ENCODE results near the gene MATR3. TPM values are rescaled to one million over a fixed set of nuclear protein-coding genes. Genes with fewer than 3 reads are reported as not detected.

MATR3 gene
- total and polyA plus RNA-seq, 10 of the 15 experiments (the other 5 are each of a cell fraction or from before 2014, with no cell fraction given), result 134 to 401 (median 221) TPM

- ChIA-PET SMC1A (ENCODE audit: uncharacterized antibody, unreplicated experiment) (interaction anchor here (0.6 to 1.2 kb wide), 4 partner anchors 16 to 194 kb away, joined by 3 read pairs; no protein-coding TSS in a partner anchor), CTCF (interaction anchor here (0.7 to 1.1 kb wide), 2 partner anchors 12 to 431 kb away, joined by 4 read pairs; no protein-coding TSS in a partner anchor), POLR2A (no interaction called here), RAD21 (ENCODE audit: unreplicated experiment) (no interaction called here)
- in situ Hi-C loops (cut with MboI), result loop anchor here (25.0 kb wide), 1 partner anchor 620 kb away; no protein-coding TSS in a partner anchor
- no peak overlapping the region for H3K27ac ChIP-seq (ENCODE audit: control insufficient read depth, insufficient read depth)
- no peak for ATAC-seq
- no peak for FAIRE-seq
- no peak overlapping the region for H3K4me3 ChIP-seq
- WGBS (ENCODE audit: insufficient coverage, insufficient replicate concordance, low lambda C conversion rate, missing lambda C conversion rate), result 57% methylated on average over 5 of the region's 5 CpGs
- H3K4me2 ChIP-seq (ENCODE audit: control insufficient read depth, insufficient read depth), result no peak overlapping the region
- H3K27me3 ChIP-seq (replicated peaks in 1 of 2; ENCODE audit: control insufficient read depth in 2 of 2, insufficient read depth in 2 of 2, low read length in 1 of 2), result no peaks in the 10 kb centered on the region; a peak in 1 of 4 replicates
- no peak for DNase-seq (ENCODE audit: low read depth, low spot score)
- no peak overlapping the region for H3K9ac ChIP-seq (ENCODE audit: control insufficient read depth, insufficient read depth, low read length)
- H3K9me3 ChIP-seq (replicated peaks; ENCODE audit: control insufficient read depth, insufficient read depth, low read length), result no peaks in the 10 kb centered on the region
- H3K79me2 ChIP-seq (ENCODE audit: control insufficient read depth, insufficient read depth, low read length), result no peaks in the 10 kb centered on the region
- H2AFZ ChIP-seq (ENCODE audit: control insufficient read depth, low read depth, low read length), result no peak overlapping the region
- no peaks in the 10 kb centered on the region for H3K36me3 ChIP-seq (ENCODE audit: control insufficient read depth in 2 of 2, insufficient read depth in 2 of 2, low read length in 1 of 2)
- peaks cover 1% of the 10 kb centered on the region for H3K4me1 ChIP-seq (ENCODE audit: control insufficient read depth, insufficient read depth, low read length)
- intact Hi-C loops (cut with micrococcal nuclease; ENCODE audit: unreplicated experiment), result no loop called here
- no peaks in the 10 kb centered on the region for H4K20me1 ChIP-seq (ENCODE audit: control insufficient read depth, insufficient read depth)
- no TSS peak for BruUV-seq (replicated peaks)
- no peak for TF ChIP-seq BCLAF1 (IDR thresholded peaks at IDR 0.05)
- no peak for TF ChIP-seq CHD2 (IDR thresholded peaks at IDR 0.05; ENCODE audit: borderline replicate concordance, low read depth, low read length)
- TF ChIP-seq SMAD1 (IDR thresholded peaks at IDR 0.05; ENCODE audit: low read depth, partially characterized antibody), result no peak
- TF ChIP-seq, protein P1, sequence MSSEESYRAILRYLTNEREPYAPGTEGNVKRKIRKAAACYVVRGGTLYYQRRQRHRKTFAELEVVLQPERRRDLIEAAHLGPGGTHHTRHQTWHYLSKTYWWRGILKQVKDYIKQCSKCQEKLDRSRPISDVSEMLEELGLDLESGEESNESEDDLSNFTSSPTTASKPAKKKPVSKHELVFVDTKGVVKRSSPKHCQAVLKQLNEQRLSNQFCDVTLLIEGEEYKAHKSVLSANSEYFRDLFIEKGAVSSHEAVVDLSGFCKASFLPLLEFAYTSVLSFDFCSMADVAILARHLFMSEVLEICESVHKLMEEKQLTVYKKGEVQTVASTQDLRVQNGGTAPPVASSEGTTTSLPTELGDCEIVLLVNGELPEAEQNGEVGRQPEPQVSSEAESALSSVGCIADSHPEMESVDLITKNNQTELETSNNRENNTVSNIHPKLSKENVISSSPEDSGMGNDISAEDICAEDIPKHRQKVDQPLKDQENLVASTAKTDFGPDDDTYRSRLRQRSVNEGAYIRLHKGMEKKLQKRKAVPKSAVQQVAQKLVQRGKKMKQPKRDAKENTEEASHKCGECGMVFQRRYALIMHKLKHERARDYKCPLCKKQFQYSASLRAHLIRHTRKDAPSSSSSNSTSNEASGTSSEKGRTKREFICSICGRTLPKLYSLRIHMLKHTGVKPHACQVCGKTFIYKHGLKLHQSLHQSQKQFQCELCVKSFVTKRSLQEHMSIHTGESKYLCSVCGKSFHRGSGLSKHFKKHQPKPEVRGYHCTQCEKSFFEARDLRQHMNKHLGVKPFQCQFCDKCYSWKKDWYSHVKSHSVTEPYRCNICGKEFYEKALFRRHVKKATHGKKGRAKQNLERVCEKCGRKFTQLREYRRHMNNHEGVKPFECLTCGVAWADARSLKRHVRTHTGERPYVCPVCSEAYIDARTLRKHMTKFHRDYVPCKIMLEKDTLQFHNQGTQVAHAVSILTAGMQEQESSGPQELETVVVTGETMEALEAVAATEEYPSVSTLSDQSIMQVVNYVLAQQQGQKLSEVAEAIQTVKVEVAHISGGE (CRISPR knock-in tag; IDR thresholded peaks at IDR 0.05), result no peak
- TF ChIP-seq IKZF1 (conservative IDR thresholded peaks at IDR 0.05), result no peak
- no peak for TF ChIP-seq PRDM15 (CRISPR knock-in tag; IDR thresholded peaks at IDR 0.05)
- no peak for TF ChIP-seq MTA3 (IDR thresholded peaks at IDR 0.05; ENCODE audit: borderline replicate concordance, low read length)
- no peak for TF ChIP-seq HSF1 (IDR thresholded peaks at IDR 0.05; ENCODE audit: low read depth, low read length)
- TF ChIP-seq, protein P2, sequence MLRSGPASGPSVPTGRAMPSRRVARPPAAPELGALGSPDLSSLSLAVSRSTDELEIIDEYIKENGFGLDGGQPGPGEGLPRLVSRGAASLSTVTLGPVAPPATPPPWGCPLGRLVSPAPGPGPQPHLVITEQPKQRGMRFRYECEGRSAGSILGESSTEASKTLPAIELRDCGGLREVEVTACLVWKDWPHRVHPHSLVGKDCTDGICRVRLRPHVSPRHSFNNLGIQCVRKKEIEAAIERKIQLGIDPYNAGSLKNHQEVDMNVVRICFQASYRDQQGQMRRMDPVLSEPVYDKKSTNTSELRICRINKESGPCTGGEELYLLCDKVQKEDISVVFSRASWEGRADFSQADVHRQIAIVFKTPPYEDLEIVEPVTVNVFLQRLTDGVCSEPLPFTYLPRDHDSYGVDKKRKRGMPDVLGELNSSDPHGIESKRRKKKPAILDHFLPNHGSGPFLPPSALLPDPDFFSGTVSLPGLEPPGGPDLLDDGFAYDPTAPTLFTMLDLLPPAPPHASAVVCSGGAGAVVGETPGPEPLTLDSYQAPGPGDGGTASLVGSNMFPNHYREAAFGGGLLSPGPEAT (IDR thresholded peaks at IDR 0.05; ENCODE audit: low read depth), result no peak
- TF ChIP-seq ZNF217 (IDR thresholded peaks at IDR 0.05), result no peak
Observed at GRCh38 chr5:139256820-139257219, 36.7 kb upstream of the MATR3 start.
